Left lung (tissue), 10 donors: ENCODE results near the gene DENND1A. TPM values are rescaled to one million over a fixed set of nuclear protein-coding genes. Genes with fewer than 3 reads are reported as not detected.

ENCODE experiments used
- ATAC-seq: fragments of 200-7000 bp; cut with Tn5 transposase; one replicate; pipeline ENCODE4 v1.9.1; 2020; ENCODE audit warnings: moderate library complexity
- DNase-seq, 4 donors: peaks; one replicate each; pipeline ENCODE4 v3.0.0-alpha.2; 2013 to 2020
- H3K27ac ChIP-seq, 2 donors: fragments of 200-600 bp; sonication (generic) in 1 of 2; one replicate each; pipeline versions ENCODE4 v1.5.0 to v1.8.0; 2020 to 2021
- H3K27me3 ChIP-seq, 2 donors: fragments of 200-600 bp; sonication (generic) in 1 of 2; one replicate each; pipeline versions ENCODE4 v1.5.0 to v1.8.0; 2020 to 2021
- H3K36me3 ChIP-seq, 2 donors: fragments of 200-600 bp; sonication (generic) in 1 of 2; one replicate each; pipeline versions ENCODE4 v1.5.0 to v1.8.0; 2020 to 2021
- H3K4me1 ChIP-seq, 2 donors: fragments of 200-600 bp; one replicate each; pipeline ENCODE4 v1.8.0; 2021
- H3K4me3 ChIP-seq, 2 donors: fragments of 200-600 bp; sonication (generic) in 1 of 2; one replicate each; pipeline versions ENCODE4 v1.5.0 to v1.8.0; 2020 to 2021; ENCODE audit warnings: mild to moderate bottlenecking in 1 of 2
- H3K9me3 ChIP-seq, 2 donors: fragments of 200-600 bp; sonication (generic) in 1 of 2; one replicate each; pipeline versions ENCODE4 v1.5.0 to v1.8.0; 2020 to 2021
- intact Hi-C, 2 donors: fragments of 100-400 bp; cut with DNase I; formaldehyde crosslinking; loops; one replicate each; pipeline versions ENCODE4 v1.11.2 to v1.14.2; 2022
- polyA plus RNA-seq, 6 donors: library from polyadenylated mRNA; unstranded; fragments of 120-200 nt; gene quantifications; one replicate each; pipeline ENCODE4 v1.2.1, GENCODE V29; 2013; ENCODE audit not compliant: insufficient read length in 6 of 6
- total RNA-seq, 2 donors: library from RNA; stranded (reverse); fragmentation: NEBNext Ultra II Directional; extraction: Animal tissue kit (Norgen Biotek cat#: 25700); gene quantifications; one replicate each; pipeline ENCODE4 v1.2.1, GENCODE V29; 2021
- TF ChIP-seq, protein P1 (sequence below), 2 donors: fragments of 200-600 bp; sonication (generic) in 1 of 2; IDR thresholded peaks; one replicate each; pipeline versions ENCODE4 v1.5.0 to v1.8.0; 2021; ENCODE audit warnings: antibody characterized with exemption in 2 of 2
- donor health status: DM: no; HTN: yes; CAD: no.
- donor health status: DM: no; HTN: no; CAD: no.

Gene DENND1A
- total and polyA plus RNA-seq, 8 donors: 8.3 to 23.2 (median 9.7) TPM

- DNase-seq (no peak), ATAC-seq (no peak)
- Histone ChIP-seq H3K27ac (no peak overlapping the region), H3K36me3 (no peaks in the 10 kb centered on the region), H3K4me1 (no peaks in the 10 kb centered on the region), H3K4me3 (no peak overlapping the region), H3K9me3 (no peaks in the 10 kb centered on the region), H3K27me3 (no peaks in the 10 kb centered on the region)
- intact Hi-C loops: no loop called here
- TF ChIP-seq, protein P1, sequence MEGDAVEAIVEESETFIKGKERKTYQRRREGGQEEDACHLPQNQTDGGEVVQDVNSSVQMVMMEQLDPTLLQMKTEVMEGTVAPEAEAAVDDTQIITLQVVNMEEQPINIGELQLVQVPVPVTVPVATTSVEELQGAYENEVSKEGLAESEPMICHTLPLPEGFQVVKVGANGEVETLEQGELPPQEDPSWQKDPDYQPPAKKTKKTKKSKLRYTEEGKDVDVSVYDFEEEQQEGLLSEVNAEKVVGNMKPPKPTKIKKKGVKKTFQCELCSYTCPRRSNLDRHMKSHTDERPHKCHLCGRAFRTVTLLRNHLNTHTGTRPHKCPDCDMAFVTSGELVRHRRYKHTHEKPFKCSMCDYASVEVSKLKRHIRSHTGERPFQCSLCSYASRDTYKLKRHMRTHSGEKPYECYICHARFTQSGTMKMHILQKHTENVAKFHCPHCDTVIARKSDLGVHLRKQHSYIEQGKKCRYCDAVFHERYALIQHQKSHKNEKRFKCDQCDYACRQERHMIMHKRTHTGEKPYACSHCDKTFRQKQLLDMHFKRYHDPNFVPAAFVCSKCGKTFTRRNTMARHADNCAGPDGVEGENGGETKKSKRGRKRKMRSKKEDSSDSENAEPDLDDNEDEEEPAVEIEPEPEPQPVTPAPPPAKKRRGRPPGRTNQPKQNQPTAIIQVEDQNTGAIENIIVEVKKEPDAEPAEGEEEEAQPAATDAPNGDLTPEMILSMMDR (IDR thresholded peaks at IDR 0.05): no peak
These were observed 393.5 kb downstream of the DENND1A start for GRCh38 chr9:123536455-123536868.

DNA sequence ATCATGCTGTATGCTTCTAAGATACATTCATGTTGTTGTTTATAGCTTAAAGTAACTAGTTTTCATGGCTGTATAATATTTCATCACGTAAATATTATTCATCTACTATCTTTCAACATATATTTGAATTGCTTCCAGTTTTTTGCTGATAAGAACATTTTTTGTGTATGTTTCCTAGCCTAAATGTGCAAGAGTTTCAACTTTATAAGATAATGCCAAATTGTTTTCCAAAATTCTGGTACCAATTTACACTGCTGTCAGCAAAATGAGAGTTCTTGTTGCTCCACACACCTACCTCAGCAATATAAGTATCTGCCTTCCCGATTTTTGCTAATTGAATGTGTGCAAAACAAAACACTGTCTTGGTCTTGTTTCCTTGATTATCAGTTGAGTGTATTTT is 395.6 kb downstream of the DENND1A start:
- TF ChIP-seq, protein P1 (IDR thresholded peaks at IDR 0.05): no peak
- Histone ChIP-seq H3K36me3 (no peaks in the 10 kb centered on the region), H3K4me3 (no peak overlapping the region), H3K9me3 (peaks cover 0 to 10% of the 10 kb centered on the region in 2 donors), H3K27me3 (no peaks in the 10 kb centered on the region), H3K4me1 (no peaks in the 10 kb centered on the region), H3K27ac (no peak overlapping the region)
- DNase-seq: no peak
- no peak for ATAC-seq
- intact Hi-C loops: no loop called here

DNA sequence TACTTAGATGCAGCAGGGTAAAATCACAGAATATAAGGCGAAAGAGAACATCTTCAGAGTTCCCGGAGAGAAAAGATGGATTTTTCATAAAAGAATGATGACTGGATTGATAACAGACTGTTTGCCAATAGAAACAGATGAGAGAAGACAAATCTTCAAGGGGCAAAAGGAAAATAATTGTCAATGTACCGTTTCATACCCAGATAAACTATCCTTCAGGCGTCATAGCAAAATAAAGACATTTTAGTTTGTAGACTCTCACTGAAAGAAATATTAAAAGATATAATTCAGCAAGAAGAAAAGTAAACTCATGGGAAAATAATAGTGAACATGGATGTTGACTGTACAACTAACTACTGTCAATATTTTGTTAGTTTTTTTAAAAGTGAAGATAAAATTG is 399.7 kb downstream of the DENND1A start:
- H3K36me3 ChIP-seq: no peaks in the 10 kb centered on the region
- H3K27me3 ChIP-seq: no peaks in the 10 kb centered on the region
- no peak for DNase-seq
- no peaks in the 10 kb centered on the region for H3K4me1 ChIP-seq
- intact Hi-C loops: no loop called here
- H3K9me3 ChIP-seq: peaks cover 0 to 10% of the 10 kb centered on the region in 2 donors
- TF ChIP-seq, protein P1 (IDR thresholded peaks at IDR 0.05): no peak
- no peak overlapping the region for H3K27ac ChIP-seq
- H3K4me3 ChIP-seq: no peak overlapping the region
- ATAC-seq: no peak

DNA sequence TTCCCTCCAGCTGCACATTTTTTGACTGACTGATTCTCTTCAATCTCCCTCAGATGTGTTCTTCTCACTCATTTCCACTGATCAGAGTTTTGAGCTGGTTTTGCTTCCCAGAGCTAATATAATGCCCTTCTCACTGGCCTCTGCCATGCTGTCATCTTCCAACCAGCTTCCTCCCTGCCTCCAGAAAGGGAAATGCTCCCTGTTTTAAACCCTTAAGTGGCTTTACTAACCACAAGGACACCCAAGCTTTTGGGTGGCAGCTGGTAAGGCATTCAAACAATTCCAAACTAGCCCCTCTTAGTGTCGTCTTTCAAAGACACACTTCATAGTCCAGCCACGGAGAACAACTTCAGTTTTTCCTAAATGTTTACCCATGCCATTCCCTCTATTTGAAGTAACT is 401.4 kb downstream of the DENND1A start:
- Histone ChIP-seq H3K4me3 (no peak overlapping the region), H3K4me1 (no peaks in the 10 kb centered on the region), H3K9me3 (peaks cover 0 to 10% of the 10 kb centered on the region in 2 donors), H3K27ac (no peak overlapping the region), H3K36me3 (no peaks in the 10 kb centered on the region), H3K27me3 (no peaks in the 10 kb centered on the region)
- ATAC-seq: peak; percentile 64
- intact Hi-C loops: no loop called here
- TF ChIP-seq, protein P1 (IDR thresholded peaks at IDR 0.05): no peak
- no peak for DNase-seq

DNA sequence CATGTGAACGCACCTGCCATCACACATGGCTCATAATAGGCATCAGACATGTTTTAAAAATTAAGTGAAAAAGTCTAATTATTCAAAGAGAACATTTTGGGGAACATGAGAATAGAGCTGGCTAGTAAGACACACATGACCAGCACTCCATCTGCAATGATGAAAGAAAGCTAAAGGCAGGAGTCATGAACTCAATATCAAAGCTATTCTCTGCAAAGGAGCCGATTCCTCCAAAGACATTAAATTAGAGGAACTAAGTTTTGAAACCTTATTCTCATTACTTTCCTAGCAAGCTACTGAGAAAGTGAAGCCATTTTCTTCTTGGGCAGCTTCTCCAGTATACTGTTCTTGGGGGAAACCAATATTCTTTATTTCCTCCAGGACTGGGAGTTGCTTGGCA is 401.9 kb downstream of the DENND1A start:
- DNase-seq (no peak), ATAC-seq (no peak)
- H3K4me1 ChIP-seq: no peaks in the 10 kb centered on the region
- no peak overlapping the region for H3K27ac ChIP-seq
- TF ChIP-seq, protein P1 (IDR thresholded peaks at IDR 0.05): no peak
- no peaks in the 10 kb centered on the region for H3K27me3 ChIP-seq
- H3K9me3 ChIP-seq: peaks cover 0 to 10% of the 10 kb centered on the region in 2 donors
- no peaks in the 10 kb centered on the region for H3K36me3 ChIP-seq
- no peak overlapping the region for H3K4me3 ChIP-seq
- intact Hi-C loops: no loop called here
